Ovary (tissue), 9 donors: ENCODE results near the gene IL20. TPM values are rescaled to one million over a fixed set of nuclear protein-coding genes. Genes with fewer than 3 reads are reported as not detected.

Source experiments
- DNase-seq, 5 donors: peaks; one replicate each; pipeline ENCODE4 v3.0.0-alpha.2; 2019 to 2020
- H3K27ac ChIP-seq, 2 donors: fragments of 200-600 bp; one replicate each; pipeline versions ENCODE4 v1.5.1 to v1.8.0; 2019 to 2022
- H3K27me3 ChIP-seq: fragments of 200-600 bp; one replicate; pipeline ENCODE4 v1.8.0; 2022
- H3K36me3 ChIP-seq: fragments of 200-600 bp; sonication (generic); one replicate; pipeline ENCODE4 v1.5.1; 2019
- H3K4me1 ChIP-seq: one replicate; pipeline ENCODE4 v1.8.1; 2013; ENCODE audit warnings: mild to moderate bottlenecking, moderate library complexity; ENCODE audit not compliant: insufficient read depth
- H3K4me3 ChIP-seq: fragments of 200-600 bp; sonication (generic); one replicate; pipeline ENCODE4 v1.5.1; 2017
- H3K9me3 ChIP-seq, 2 donors: fragments of 200-600 bp in 1 of 2; sonication (generic) in 1 of 2; one replicate each; pipeline versions ENCODE4 v1.5.1 to v1.8.1; 2013 to 2019; ENCODE audit warnings: mild to moderate bottlenecking in 1 of 2, moderate library complexity in 1 of 2
- EP300 ChIP-seq: sonication (generic); formaldehyde crosslinking; IDR thresholded peaks from one replicate; pipeline ENCODE4 v1.6.1; 2017; ENCODE audit warnings: antibody characterized with exemption
- POLR2A ChIP-seq: fragments of 450-650 bp; IDR thresholded peaks from one replicate; pipeline ENCODE4 v1.6.1; 2017; ENCODE audit warnings: antibody characterized with exemption, mild to moderate bottlenecking, moderate library complexity
- WGBS, 3 donors: extraction: QIAGEN DNeasy Blood & Tissue Kit in 1 of 3; methylation state at CpG; one replicate each; pipeline versions ENCODE4 v1.1.5 to v1.1.7; 2013 to 2017; 5-methylcytosine and 5-hydroxymethylcytosine counted together
- intact Hi-C, 4 donors: fragments of 100-400 bp; cut with DNase I; formaldehyde crosslinking; loops; one replicate each; pipeline versions ENCODE4 v1.11.0 to v1.15.1; 2022 to 2023
- polyA plus RNA-seq, 2 donors: library from polyadenylated mRNA; stranded (reverse); fragments of 200-250 nt in 1 of 2; fragments of 350-450 nt in 1 of 2; fragmentation: Illumina TruSeq in 1 of 2; extraction: RNeasy Lipid Tissue Mini Kit (QIAGEN cat#74804) in 1 of 2; gene quantifications; one replicate each; pipeline ENCODE4 v1.2.3, GENCODE V29; 2013 to 2014
- total RNA-seq, 7 donors: library from RNA; depleted of rRNA in 2 of 7; stranded (reverse); fragments of >200 nt in 2 of 7; fragmentation: NEBNext Ultra II Directional in 3 of 7; extraction: Animal tissue kit (Norgen Biotek cat#: 25700) in 3 of 7; gene quantifications; one replicate each; pipeline versions ENCODE4 v1.1.0 to v1.2.4, GENCODE V29; 2016 to 2023
- TF ChIP-seq, protein P1 (sequence below), 3 donors: fragments of 450-650 bp in 2 of 3; fragments of 200-600 bp in 1 of 3; IDR thresholded peaks; one replicate each; pipeline versions ENCODE4 v1.5.1 to v1.8.0; 2016 to 2022; ENCODE audit warnings: antibody characterized with exemption in 3 of 3, mild to moderate bottlenecking in 1 of 3
- donor health status: DM: no; HTN: no; CAD: no; lungs with moderate emphysema.
- donor health status: DM: no; HTN: no; CAD: no.
- donor health status: Bipolar disorder and iron deficiency.
- donor health status: DM: yes; HTN: yes; CAD: no.
- donor health status: DM: no; HTN: no; CAD: no.
- donor health status: DM: yes; HTN: yes; CAD: no.

IL20 gene
- total and polyA plus RNA-seq, 9 donors, result 0.30 to 2.6 TPM; not detected in 7

DNA sequence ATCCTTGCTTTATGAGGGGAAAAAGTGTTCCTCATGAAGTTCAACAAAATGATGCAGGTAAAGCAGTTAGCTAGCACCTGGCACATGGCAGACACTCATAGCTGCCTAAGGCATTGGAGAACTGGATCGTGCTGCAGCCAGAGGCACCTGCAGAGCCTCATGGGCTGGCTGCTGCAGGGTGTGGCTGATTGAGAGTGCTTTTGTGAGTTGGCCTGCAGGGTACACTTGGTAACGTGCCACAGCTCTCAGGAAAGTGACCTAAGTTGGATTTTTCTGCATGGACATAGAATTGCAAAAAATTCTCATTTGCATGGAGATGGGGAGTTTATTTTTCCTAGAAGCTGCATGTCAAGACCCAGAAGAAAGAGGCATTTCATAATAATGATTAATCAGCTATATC, 31.6 kb upstream of the IL20 start:
- no peak for DNase-seq
- no peaks in the 10 kb centered on the region for H3K36me3 ChIP-seq
- H3K27me3 ChIP-seq, result no peaks in the 10 kb centered on the region
- TF ChIP-seq, protein P1, sequence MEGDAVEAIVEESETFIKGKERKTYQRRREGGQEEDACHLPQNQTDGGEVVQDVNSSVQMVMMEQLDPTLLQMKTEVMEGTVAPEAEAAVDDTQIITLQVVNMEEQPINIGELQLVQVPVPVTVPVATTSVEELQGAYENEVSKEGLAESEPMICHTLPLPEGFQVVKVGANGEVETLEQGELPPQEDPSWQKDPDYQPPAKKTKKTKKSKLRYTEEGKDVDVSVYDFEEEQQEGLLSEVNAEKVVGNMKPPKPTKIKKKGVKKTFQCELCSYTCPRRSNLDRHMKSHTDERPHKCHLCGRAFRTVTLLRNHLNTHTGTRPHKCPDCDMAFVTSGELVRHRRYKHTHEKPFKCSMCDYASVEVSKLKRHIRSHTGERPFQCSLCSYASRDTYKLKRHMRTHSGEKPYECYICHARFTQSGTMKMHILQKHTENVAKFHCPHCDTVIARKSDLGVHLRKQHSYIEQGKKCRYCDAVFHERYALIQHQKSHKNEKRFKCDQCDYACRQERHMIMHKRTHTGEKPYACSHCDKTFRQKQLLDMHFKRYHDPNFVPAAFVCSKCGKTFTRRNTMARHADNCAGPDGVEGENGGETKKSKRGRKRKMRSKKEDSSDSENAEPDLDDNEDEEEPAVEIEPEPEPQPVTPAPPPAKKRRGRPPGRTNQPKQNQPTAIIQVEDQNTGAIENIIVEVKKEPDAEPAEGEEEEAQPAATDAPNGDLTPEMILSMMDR (IDR thresholded peaks at IDR 0.05), result no peak
- no peak for TF ChIP-seq EP300
- no peak for TF ChIP-seq POLR2A
- H3K27ac ChIP-seq, result no peak overlapping the region
- intact Hi-C loops, result no loop called here
- H3K4me1 ChIP-seq, result no peaks in the 10 kb centered on the region
- WGBS, 3 donors, result 85 to 92% (median 91%) methylated on average over 2 of the region's 2 CpGs
- H3K9me3 ChIP-seq, result no peaks in the 10 kb centered on the region
- H3K4me3 ChIP-seq, result no peak overlapping the region

DNA sequence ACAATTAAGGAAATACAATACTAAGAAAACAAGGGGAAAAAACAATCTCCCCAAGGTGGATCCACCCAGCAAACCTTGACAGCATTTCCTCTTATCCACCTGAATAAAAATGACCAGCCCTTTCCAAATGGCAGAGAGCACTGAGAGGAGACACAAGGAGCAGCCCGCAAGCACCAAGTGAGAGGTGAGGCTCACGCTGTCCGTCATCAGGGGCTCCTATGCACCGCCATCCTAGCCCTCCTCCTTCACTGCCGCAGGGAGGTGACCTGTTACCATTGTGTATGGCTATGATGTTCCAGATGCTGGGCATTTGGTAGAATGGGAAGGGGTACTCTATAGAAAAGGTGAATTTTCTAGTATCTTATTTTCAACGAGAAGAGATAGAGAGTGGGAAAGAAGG, 31.2 kb upstream of the IL20 start:
- no peak for TF ChIP-seq EP300
- Histone ChIP-seq H3K4me3 (no peak overlapping the region), H3K27me3 (no peaks in the 10 kb centered on the region), H3K36me3 (no peaks in the 10 kb centered on the region), H3K9me3 (no peaks in the 10 kb centered on the region), H3K27ac (no peak overlapping the region), H3K4me1 (no peaks in the 10 kb centered on the region)
- 81 to 85% (median 84%) methylated on average over 6 of the region's 6 CpGs for WGBS, 3 donors
- no peak for DNase-seq
- intact Hi-C loops, result no loop called here

DNA sequence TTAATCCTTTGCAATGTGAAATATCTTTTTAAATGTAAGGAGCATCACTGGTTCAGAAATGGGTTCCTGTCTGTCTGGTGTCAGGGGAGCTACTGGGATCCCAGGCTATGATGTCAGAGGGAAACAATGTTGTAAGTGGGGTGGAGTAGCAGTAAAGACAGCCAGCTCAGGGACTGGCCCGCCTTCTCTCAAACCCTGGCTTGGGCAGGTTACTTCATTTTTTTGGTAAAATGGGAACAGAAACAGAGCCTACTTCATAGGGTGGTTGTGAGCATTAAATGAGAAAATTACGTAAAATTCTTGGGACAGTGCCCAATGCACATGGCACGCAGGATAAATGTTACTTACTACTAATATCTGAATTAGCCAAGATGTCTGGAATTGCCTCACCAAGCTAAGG, 30.7 kb upstream of the IL20 start:
- Histone ChIP-seq H3K4me1 (no peaks in the 10 kb centered on the region), H3K27ac (no peak overlapping the region), H3K27me3 (no peaks in the 10 kb centered on the region), H3K9me3 (no peaks in the 10 kb centered on the region), H3K4me3 (no peak overlapping the region), H3K36me3 (no peaks in the 10 kb centered on the region)
- no peak for TF ChIP-seq EP300
- TF ChIP-seq, protein P1 (IDR thresholded peaks at IDR 0.05), result no peak
- TF ChIP-seq POLR2A, result no peak
- intact Hi-C loops, result no loop called here
- 75 to 83% (median 78%) methylated on average over 3 of the region's 3 CpGs for WGBS, 3 donors
- DNase-seq, result no peak

DNA sequence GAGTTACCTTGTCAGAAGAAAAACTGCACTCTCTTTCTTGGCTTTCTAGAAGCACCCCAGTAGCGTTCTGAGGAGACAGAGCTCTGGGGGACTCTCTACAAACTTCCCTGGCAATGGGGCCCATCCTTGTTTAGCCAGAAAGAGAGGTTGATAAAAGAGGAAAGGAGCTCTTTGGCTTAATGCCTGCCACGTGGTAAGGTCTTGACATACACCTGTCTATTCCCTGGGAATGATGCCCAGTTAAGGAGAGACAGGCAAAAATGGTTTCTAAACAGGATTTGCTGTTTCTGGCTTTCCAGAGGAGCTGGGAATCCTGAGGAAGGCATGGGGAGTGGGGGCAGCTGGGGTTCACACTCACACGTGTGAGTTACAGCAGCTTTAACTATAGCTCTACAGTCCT, 30.2 kb upstream of the IL20 start:
- Histone ChIP-seq H3K27ac (no peak overlapping the region), H3K4me3 (no peak overlapping the region), H3K27me3 (no peaks in the 10 kb centered on the region), H3K9me3 (no peaks in the 10 kb centered on the region), H3K4me1 (no peaks in the 10 kb centered on the region), H3K36me3 (no peaks in the 10 kb centered on the region)
- TF ChIP-seq EP300 (no peak), POLR2A (no peak)
- TF ChIP-seq, protein P1 (IDR thresholded peaks at IDR 0.05), result no peak
- intact Hi-C loops, result no loop called here
- DNase-seq, result no peak
- WGBS, 3 donors, result 30 to 51% (median 39%) methylated on average over 3 of the region's 3 CpGs

DNA sequence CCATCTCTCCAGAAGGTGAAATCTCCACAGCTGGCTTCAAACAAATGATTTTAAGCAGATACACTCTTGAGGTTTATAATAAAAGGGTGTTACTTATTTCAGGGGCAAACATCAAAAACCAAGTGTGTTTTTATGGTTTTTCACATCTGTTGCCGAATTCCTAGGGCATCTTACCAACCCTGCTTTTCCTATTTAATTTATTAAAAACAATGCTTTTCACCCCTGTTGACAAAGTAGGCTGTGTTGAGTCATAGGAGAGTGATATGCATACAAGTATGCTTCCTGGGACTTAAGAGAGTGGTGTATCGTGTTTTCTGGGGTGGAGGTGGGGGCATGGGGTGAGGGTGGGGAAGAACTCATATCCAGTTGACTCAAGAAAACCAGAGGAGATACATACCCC, 29.3 kb upstream of the IL20 start:
- no peaks in the 10 kb centered on the region for H3K36me3 ChIP-seq
- no peaks in the 10 kb centered on the region for H3K9me3 ChIP-seq
- H3K27me3 ChIP-seq, result no peaks in the 10 kb centered on the region
- intact Hi-C loops, result no loop called here
- 40 to 61% (median 54%) methylated on average over 2 of the region's 2 CpGs for WGBS, 3 donors
- H3K27ac ChIP-seq, result no peak overlapping the region
- TF ChIP-seq POLR2A, result no peak
- TF ChIP-seq, protein P1 (IDR thresholded peaks at IDR 0.05), result no peak
- no peak for TF ChIP-seq EP300
- H3K4me3 ChIP-seq, result no peak overlapping the region
- no peaks in the 10 kb centered on the region for H3K4me1 ChIP-seq
- no peak for DNase-seq
